ENCODE measurements around the gene DIO2. TPM values are rescaled to one million over a fixed set of nuclear protein-coding genes. Genes with fewer than 3 reads are reported as not detected.

DIO2 gene
- total RNA-seq, 1 donor from 2014 or later: 2.4 TPM

DNA sequence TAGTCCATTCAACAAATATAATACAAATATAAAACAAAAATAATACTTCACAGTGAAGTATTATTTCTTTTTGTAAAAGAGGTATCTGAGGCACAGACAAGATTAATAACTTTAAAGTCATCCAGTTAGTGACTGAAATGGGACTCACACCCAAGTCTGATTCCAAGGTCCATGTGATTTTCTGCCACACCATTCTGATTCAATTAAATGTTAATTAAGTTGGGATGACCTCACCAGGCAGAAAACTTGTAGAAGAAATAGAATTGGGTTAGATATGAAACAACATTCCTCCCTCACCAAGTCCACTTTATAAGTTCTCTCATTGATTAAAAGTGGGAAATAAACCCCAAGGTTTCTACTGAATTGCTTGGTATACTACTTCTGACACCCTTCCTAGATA, 34.4 kb downstream of the DIO2 start:
- ATAC-seq (no peak), DNase-seq (ENCODE audit: low spot score) (no peak)
- intact Hi-C loops (cut with DNase I): no loop called here

GRCh38 chr14:80172375-80173051, 38.8 kb downstream of the DIO2 start:
- no peak for ATAC-seq
- intact Hi-C loops (cut with DNase I): no loop called here
- DNase-seq (ENCODE audit: low spot score): no peak

GRCh38 chr14:80167793-80168448, 43.4 kb downstream of the DIO2 start:
- DNase-seq (ENCODE audit: low spot score) (no peak), ATAC-seq (peak; percentile 95)
- intact Hi-C loops (cut with DNase I): no loop called here

- no peak for ATAC-seq
- no peak for DNase-seq (ENCODE audit: low spot score)
- intact Hi-C loops (cut with DNase I): no loop called here
These were observed 46.1 kb downstream of the DIO2 start for GRCh38 chr14:80164991-80165721.

GRCh38 chr14:80152763-80153162, 58.5 kb downstream of the DIO2 start:
- intact Hi-C loops (cut with DNase I): no loop called here
- DNase-seq (ENCODE audit: low spot score) (no peak), ATAC-seq (no peak)

GRCh38 chr14:80152166-80152565, 59.1 kb downstream of the DIO2 start:
- ATAC-seq: no peak
- DNase-seq (ENCODE audit: low spot score): no peak
- intact Hi-C loops (cut with DNase I): no loop called here

GRCh38 chr14:80150301-80150700, 61.0 kb downstream of the DIO2 start:
- intact Hi-C loops (cut with DNase I): no loop called here
- ATAC-seq: no peak
- DNase-seq (ENCODE audit: low spot score): no peak

Measured in sciatic nerve (tissue), 2 donors.